H1 (cell line): ENCODE results near the gene MPP3. TPM values are rescaled to one million over a fixed set of nuclear protein-coding genes. Genes with fewer than 3 reads are reported as not detected.
"Not testable (repeated sequence)": the region's sequence is repeated elsewhere in the genome, so short reads cannot be mapped to it uniquely, and the experiment has no call there.

Experiments used
- CTCF ChIA-PET: fragments of 300-600 bp; sonication (Branson Sonifier 250); formaldehyde crosslinking; loops from one replicate; lab custom pipeline; 2021; ENCODE audit not compliant: partially characterized antibody; lab: Charles Lee
- POLR2A ChIA-PET: fragments of 300-600 bp; sonication (Branson Sonifier 250); formaldehyde crosslinking; loops from one replicate; lab custom pipeline; 2021; ENCODE audit warnings: inconsistent platforms; ENCODE audit not compliant: partially characterized antibody; lab: Charles Lee
- DNase-seq, 2 experiments: peaks; one replicate each; pipeline versions ENCODE4 v3.0.0 to v3.0.0-alpha.2; 2010 to 2022; ENCODE audit warnings: low spot score in 2 of 2, low read depth in 1 of 2, mixed read lengths in 1 of 2
- FAIRE-seq: peaks from 2 replicates; lab custom pipeline; 2011; peaks lifted over from hg19 to GRCh38; lab: Jason Lieb, UNC
- H2AFZ ChIP-seq: 2 replicates; pipeline ENCODE4 v1.8.1; 2012; ENCODE audit warnings: low read length, inconsistent platforms
- H2AK5ac ChIP-seq: 2 replicates; pipeline ENCODE4 v1.6.1; 2013; ENCODE audit warnings: low read depth, low read length
- H2BK120ac ChIP-seq: replicated peaks from 2 replicates; pipeline ENCODE3; 2013; ENCODE audit warnings: low read depth, low read length, inconsistent platforms
- H2BK12ac ChIP-seq: 2 replicates; pipeline ENCODE4 v1.6.1; 2013; ENCODE audit warnings: low read depth, low read length
- H2BK15ac ChIP-seq: 2 replicates; pipeline ENCODE4 v1.6.1; 2013; ENCODE audit warnings: low read length
- H2BK20ac ChIP-seq: 2 replicates; pipeline ENCODE4 v1.6.1; 2013; ENCODE audit warnings: low read length
- H2BK5ac ChIP-seq: 2 replicates; pipeline ENCODE4 v1.6.1; 2013; ENCODE audit warnings: low read depth, low read length
- H3K14ac ChIP-seq: 2 replicates; pipeline ENCODE4 v1.6.1; 2013; ENCODE audit warnings: inconsistent platforms; ENCODE audit not compliant: insufficient read length
- H3K18ac ChIP-seq: 2 replicates; pipeline ENCODE4 v1.6.1; 2013; ENCODE audit warnings: low read length; ENCODE audit errors: extremely low read depth
- H3K23ac ChIP-seq: 2 replicates; pipeline ENCODE4 v1.6.1; 2013; ENCODE audit warnings: inconsistent platforms; ENCODE audit not compliant: insufficient read length
- H3K23me2 ChIP-seq: 2 replicates; pipeline ENCODE4 v1.6.1; 2013; ENCODE audit warnings: low read depth, low read length
- H3K27ac ChIP-seq: 2 replicates; pipeline ENCODE4 v1.6.1; 2011; ENCODE audit warnings: low read depth, low read length, inconsistent platforms
- H3K27me3 ChIP-seq, 4 experiments: replicated peaks in 1 of 4; 1 replicate in 1 of 4; 2 replicates in 3 of 4; pipeline versions ENCODE4 v1.6.1 to v1.8.1; 2011 to 2013; ENCODE audit warnings: low read length in 3 of 4, mild to moderate bottlenecking in 3 of 4, inconsistent platforms in 2 of 4, mixed read lengths in 2 of 4, moderate library complexity in 1 of 4; ENCODE audit not compliant: control insufficient read depth in 3 of 4, insufficient read depth in 3 of 4; ENCODE audit errors: extremely low read depth in 1 of 4
- H3K36me3 ChIP-seq, 4 experiments: 2 replicates each; pipeline versions ENCODE4 v1.6.1 to v1.8.1; 2011 to 2013; ENCODE audit warnings: mild to moderate bottlenecking in 4 of 4, low read length in 3 of 4, moderate library complexity in 2 of 4, control low read depth in 1 of 4, inconsistent platforms in 1 of 4; ENCODE audit not compliant: insufficient read depth in 4 of 4, control insufficient read depth in 2 of 4
- H3K4ac ChIP-seq: replicated peaks from 2 replicates; pipeline ENCODE3; 2013; ENCODE audit warnings: low read length, low read depth, mixed read lengths, inconsistent platforms; ENCODE audit not compliant: insufficient read length
- H3K4me1 ChIP-seq, 4 experiments: replicated peaks in 1 of 4; 1 replicate in 1 of 4; 2 replicates in 3 of 4; pipeline versions ENCODE4 v1.6.1 to v1.8.1; 2011 to 2013; ENCODE audit warnings: low read length in 3 of 4, inconsistent platforms in 2 of 4, mixed read lengths in 1 of 4; ENCODE audit not compliant: insufficient read depth in 4 of 4, control insufficient read depth in 3 of 4
- H3K4me2 ChIP-seq, 2 experiments: 2 replicates each; pipeline versions ENCODE4 v1.6.1 to v1.8.1; 2011 to 2013; ENCODE audit warnings: low read depth in 2 of 2, low read length in 2 of 2, control low read depth in 1 of 2, inconsistent platforms in 1 of 2, mild to moderate bottlenecking in 1 of 2; ENCODE audit not compliant: insufficient read depth in 1 of 2
- H3K4me3 ChIP-seq, 4 experiments: fragments of 200-600, 300-600 bp in 1 of 4; sonication (generic), shearing (Covaris generic), sonication (Bioruptor Twin) in 1 of 4; 2 replicates each; pipeline versions ENCODE4 v1.5.1 to v1.8.1; 2011 to 2016; ENCODE audit warnings: low read length in 4 of 4, low read depth in 3 of 4, control low read depth in 2 of 4, inconsistent platforms in 2 of 4, mild to moderate bottlenecking in 2 of 4, mixed read lengths in 1 of 4, moderate library complexity in 1 of 4; ENCODE audit not compliant: insufficient read depth in 2 of 4; ENCODE audit errors: extremely low read depth in 1 of 4
- H3K56ac ChIP-seq: replicated peaks from 2 replicates; pipeline ENCODE3; 2013; ENCODE audit warnings: low read depth, mild to moderate bottlenecking, mixed read lengths, low read length, inconsistent platforms; ENCODE audit not compliant: insufficient read length
- H3K79me1 ChIP-seq: 2 replicates; pipeline ENCODE4 v1.6.1; 2013; ENCODE audit warnings: low read depth, low read length, control low read depth
- H3K79me2 ChIP-seq, 2 experiments: 2 replicates each; pipeline versions ENCODE4 v1.6.1 to v1.8.1; 2012 to 2013; ENCODE audit warnings: low read length in 2 of 2, mild to moderate bottlenecking in 2 of 2, inconsistent platforms in 1 of 2; ENCODE audit not compliant: insufficient read depth in 2 of 2, control insufficient read depth in 1 of 2
- H3K9ac ChIP-seq, 4 experiments: replicated peaks in 1 of 4; 1 replicate in 1 of 4; 2 replicates in 3 of 4; pipeline versions ENCODE4 v1.6.1 to v1.8.1; 2011 to 2013; ENCODE audit warnings: low read depth in 3 of 4, low read length in 3 of 4, control low read depth in 2 of 4, mild to moderate bottlenecking in 2 of 4, moderate library complexity in 2 of 4, inconsistent platforms in 1 of 4; ENCODE audit errors: extremely low read depth in 1 of 4
- H3K9me3 ChIP-seq, 2 experiments: 2 replicates each; pipeline versions ENCODE4 v1.6.1 to v1.8.1; 2012 to 2013; ENCODE audit warnings: mild to moderate bottlenecking in 2 of 2, moderate library complexity in 2 of 2, control low read depth in 1 of 2, inconsistent platforms in 1 of 2, low read depth in 1 of 2, low read length in 1 of 2, mixed read lengths in 1 of 2; ENCODE audit not compliant: insufficient read depth in 2 of 2
- H4K20me1 ChIP-seq, 2 experiments: replicated peaks in 1 of 2; 2 replicates each; pipeline versions ENCODE3 to v1.8.1; 2011 to 2013; ENCODE audit warnings: inconsistent platforms in 2 of 2, low read length in 2 of 2, mild to moderate bottlenecking in 1 of 2; ENCODE audit not compliant: insufficient read depth in 2 of 2, control insufficient read depth in 1 of 2
- H4K5ac ChIP-seq: 2 replicates; pipeline ENCODE4 v1.6.1; 2013; ENCODE audit warnings: low read length, low read depth, mixed read lengths, inconsistent platforms; ENCODE audit not compliant: insufficient read length
- H4K8ac ChIP-seq: 2 replicates; pipeline ENCODE4 v1.8.0; 2013; ENCODE audit warnings: mild to moderate bottlenecking, moderate library complexity, low read length, inconsistent platforms; ENCODE audit not compliant: insufficient read depth; ENCODE audit errors: extremely low read depth
- H4K91ac ChIP-seq: replicated peaks from 2 replicates; pipeline ENCODE3; 2013; ENCODE audit warnings: low read length, mixed read lengths, inconsistent platforms; ENCODE audit not compliant: insufficient read length
- WGBS, 2 experiments: shearing (Covaris generic) in 1 of 2; methylation state at CpG; one replicate each; pipeline versions ENCODE4 v1.1.6 to v1.1.7; 2013 to 2015; ENCODE audit warnings: low lambda C conversion rate in 2 of 2, mixed read lengths in 2 of 2, inconsistent platforms in 1 of 2, low coverage in 1 of 2, missing lambda C conversion rate in 1 of 2; ENCODE audit not compliant: insufficient replicate concordance in 2 of 2, insufficient coverage in 1 of 2, insufficient read length in 1 of 2; ENCODE audit errors: extremely low coverage in 1 of 2, missing lambda C conversion rate in 1 of 2; 5-methylcytosine and 5-hydroxymethylcytosine counted together
- polyA plus RNA-seq, 7 experiments: library from polyadenylated mRNA; depleted of rRNA in 3 of 7; stranded (reverse) in 5 of 7; unstranded in 2 of 7; fragments of >200 nt in 5 of 7; fragments of 200-250 nt in 2 of 7; gene quantifications; 1 replicate in 5 of 7; 2 replicates in 1 of 7; 4 replicates in 1 of 7; pipeline versions ENCODE4 v1.2.1 to v1.2.3, GENCODE V29; 2011 to 2013; ENCODE audit warnings: missing spikeins in 2 of 7, mixed read lengths in 2 of 7
- total RNA-seq: library from RNA; stranded (reverse); fragmentation: NEBNext Ultra II Directional; extraction: Animal tissue kit (Norgen Biotek cat#: 25700); gene quantifications from 2 replicates; pipeline ENCODE4 v1.2.1, GENCODE V29; 2021

Gene MPP3
- total and polyA plus RNA-seq, 2 of the 8 experiments (the other 6 are each of a cell fraction or from before 2014, with no cell fraction given): 3.1 to 6.1 TPM

DNA sequence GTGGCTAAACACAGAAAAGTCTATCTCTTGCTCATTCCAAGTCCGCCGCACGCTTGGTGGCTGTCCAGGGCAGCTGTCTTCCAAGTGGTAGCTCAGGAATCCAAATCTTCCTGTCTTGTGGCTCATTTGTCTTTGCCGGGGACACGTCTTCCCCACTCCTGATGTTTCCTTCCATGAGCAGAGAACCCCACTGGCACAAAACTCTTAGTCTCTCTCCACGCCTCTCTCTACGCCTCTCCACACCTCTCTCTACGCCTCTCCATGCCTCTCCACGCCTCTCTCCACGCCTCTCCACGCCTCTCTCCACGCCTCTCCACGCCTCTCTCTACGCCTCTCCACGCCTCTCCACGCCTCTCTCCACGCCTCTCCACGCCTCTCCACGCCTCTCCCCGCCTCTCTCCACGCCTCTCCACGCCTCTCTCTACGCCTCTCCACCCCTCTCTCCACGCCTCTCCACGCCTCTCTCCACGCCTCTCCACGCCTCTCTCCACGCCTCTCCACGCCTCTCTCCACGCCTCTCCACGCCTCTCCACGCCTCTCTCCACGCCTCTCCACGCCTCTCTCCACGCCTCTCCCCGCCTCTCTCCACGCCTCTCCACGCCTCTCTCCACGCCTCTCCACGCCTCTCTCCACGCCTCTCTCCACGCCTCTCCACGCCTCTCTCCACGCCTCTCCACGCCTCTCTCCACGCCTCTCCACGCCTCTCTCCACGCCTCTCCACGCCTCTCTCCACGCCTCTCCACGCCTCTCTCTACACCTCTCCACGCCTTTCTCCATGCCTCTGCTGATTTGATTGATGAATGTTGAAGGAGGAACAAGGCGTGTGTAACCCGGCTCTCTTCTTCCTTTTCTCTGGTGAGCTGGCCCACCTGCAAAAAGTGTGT is 9.4 kb upstream of the MPP3 start:
- not testable (repeated sequence) for H3K4me2 ChIP-seq, H3K9me3 ChIP-seq, H4K8ac ChIP-seq, FAIRE-seq, DNase-seq, H3K18ac ChIP-seq, H2BK120ac ChIP-seq, H2BK20ac ChIP-seq, H3K27ac ChIP-seq, H2BK5ac ChIP-seq, H3K4ac ChIP-seq, H3K23ac ChIP-seq, H3K79me1 ChIP-seq, H3K14ac ChIP-seq, H2BK15ac ChIP-seq, H3K9ac ChIP-seq, H3K36me3 ChIP-seq, H3K56ac ChIP-seq, H2BK12ac ChIP-seq, H3K23me2 ChIP-seq, H3K4me3 ChIP-seq, H3K79me2 ChIP-seq, H2AK5ac ChIP-seq, H3K4me1 ChIP-seq, H3K27me3 ChIP-seq, H4K5ac ChIP-seq, H4K91ac ChIP-seq, H2AFZ ChIP-seq, H4K20me1 ChIP-seq
- WGBS, 2 experiments: 93 to 100% methylated on average over 6 to 19 of the region's 54 CpGs
- POLR2A ChIA-PET: interaction anchor here (1.4 to 2.7 kb wide), 2 partner anchors 33 to 52 kb away, joined by 3 to 8 read pairs; no protein-coding TSS in a partner anchor
- CTCF ChIA-PET: interaction anchor here (0.7 to 3.4 kb wide), 13 partner anchors 11 to 111 kb away, joined by 3 to 23 read pairs (median 6); no protein-coding TSS in a partner anchor
